ENCODE results near the gene OPTC.

Gene OPTC

DNA sequence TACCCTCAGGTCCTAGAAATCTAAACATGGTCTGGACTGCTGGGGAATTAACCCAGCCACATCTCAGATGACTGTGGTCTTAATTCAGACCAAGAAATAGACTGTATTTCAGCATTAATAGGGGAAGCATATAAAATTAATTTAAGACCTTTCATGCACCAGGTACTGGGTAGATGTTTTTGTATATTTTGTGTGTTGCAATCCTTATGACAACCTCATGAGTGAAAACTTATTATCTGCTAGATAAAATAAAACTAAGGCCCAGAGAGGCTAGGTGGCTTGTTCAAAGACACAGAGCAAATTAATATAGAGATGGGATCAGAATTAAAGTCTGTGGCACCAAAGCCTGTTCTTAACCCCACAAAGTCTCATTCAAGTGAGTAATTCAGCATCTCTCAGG, 40.1 kb downstream of the OPTC start:
- Histone ChIP-seq H3K4me3 (ENCODE audit: low read length) (no peak overlapping the region), H3K9me3 (ENCODE audit: control insufficient read depth, insufficient read depth, low read length) (no peaks in the 10 kb centered on the region), H3K27ac (ENCODE audit: low read length) (no peak overlapping the region), H3K27me3 (ENCODE audit: control insufficient read depth, insufficient read depth, low read length) (no peaks in the 10 kb centered on the region), H3K36me3 (ENCODE audit: control insufficient read depth, insufficient read depth, low read length) (no peaks in the 10 kb centered on the region), H3K4me1 (ENCODE audit: control insufficient read depth, insufficient read depth, low read length) (no peaks in the 10 kb centered on the region)
- DNase-seq (ENCODE audit: low read depth, low spot score), result no peak

DNA sequence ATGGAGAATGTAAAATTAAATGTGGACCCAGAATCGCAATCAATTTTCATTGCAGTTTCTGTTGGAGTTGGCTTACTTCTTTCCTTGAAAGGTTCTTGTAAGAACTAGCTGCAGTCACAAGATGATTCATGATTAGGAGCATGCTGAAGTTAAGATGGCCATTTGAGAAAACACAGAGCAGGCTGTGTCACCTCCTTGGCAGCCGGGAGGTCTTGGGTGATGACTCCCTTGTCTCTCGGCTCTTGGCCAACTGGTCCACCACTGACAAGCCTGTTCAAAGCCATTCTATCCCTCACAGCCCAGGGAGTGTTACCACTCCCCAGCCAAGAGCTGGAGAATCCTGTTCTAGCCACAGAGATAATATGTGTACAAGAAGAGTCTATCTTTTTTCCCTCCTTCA, 40.6 kb downstream of the OPTC start:
- Histone ChIP-seq H3K4me1 (ENCODE audit: control insufficient read depth, insufficient read depth, low read length) (no peaks in the 10 kb centered on the region), H3K27me3 (ENCODE audit: control insufficient read depth, insufficient read depth, low read length) (no peaks in the 10 kb centered on the region), H3K36me3 (ENCODE audit: control insufficient read depth, insufficient read depth, low read length) (no peaks in the 10 kb centered on the region), H3K4me3 (ENCODE audit: low read length) (no peak overlapping the region), H3K9me3 (ENCODE audit: control insufficient read depth, insufficient read depth, low read length) (no peaks in the 10 kb centered on the region), H3K27ac (ENCODE audit: low read length) (no peak overlapping the region)
- DNase-seq (ENCODE audit: low read depth, low spot score), result no peak
- no CpG with 5 or more reads among the region's 3 CpGs for WGBS (ENCODE audit: insufficient coverage, insufficient read length)

- no CpG with 5 or more reads among the region's 2 CpGs for WGBS (ENCODE audit: insufficient coverage, insufficient read length)
- DNase-seq (ENCODE audit: low read depth, low spot score), result no peak
- H3K27ac ChIP-seq (ENCODE audit: low read length), result no peak overlapping the region
These were observed 42.6 kb downstream of the OPTC start for GRCh38 chr1:203536575-203536974.

GRCh38 chr1:203536980-203537455, 43.1 kb downstream of the OPTC start:
- Histone ChIP-seq H3K27ac (ENCODE audit: low read length) (no peak overlapping the region), H3K27me3 (ENCODE audit: control insufficient read depth, insufficient read depth, low read length) (no peaks in the 10 kb centered on the region), H3K4me1 (ENCODE audit: control insufficient read depth, insufficient read depth, low read length) (no peaks in the 10 kb centered on the region; the same call in 1 of the 2 replicates), H3K4me3 (ENCODE audit: low read length) (no peak overlapping the region), H3K36me3 (ENCODE audit: control insufficient read depth, insufficient read depth, low read length) (no peaks in the 10 kb centered on the region), H3K9me3 (ENCODE audit: control insufficient read depth, insufficient read depth, low read length) (no peaks in the 10 kb centered on the region)
- WGBS (ENCODE audit: insufficient coverage, insufficient read length), result no CpG with 5 or more reads among the region's 3 CpGs
- no peak for DNase-seq (ENCODE audit: low read depth, low spot score)

More at GRCh38 chr1:203536575-203536974, 42.6 kb downstream of the OPTC start:
- H3K27me3 ChIP-seq (ENCODE audit: control insufficient read depth, insufficient read depth, low read length), result no peaks in the 10 kb centered on the region
- H3K9me3 ChIP-seq (ENCODE audit: control insufficient read depth, insufficient read depth, low read length), result no peaks in the 10 kb centered on the region
- H3K4me3 ChIP-seq (ENCODE audit: low read length), result no peak overlapping the region
- no peaks in the 10 kb centered on the region; the same call in 1 of the 2 replicates for H3K4me1 ChIP-seq (ENCODE audit: control insufficient read depth, insufficient read depth, low read length)
- no peaks in the 10 kb centered on the region for H3K36me3 ChIP-seq (ENCODE audit: control insufficient read depth, insufficient read depth, low read length)

DNA sequence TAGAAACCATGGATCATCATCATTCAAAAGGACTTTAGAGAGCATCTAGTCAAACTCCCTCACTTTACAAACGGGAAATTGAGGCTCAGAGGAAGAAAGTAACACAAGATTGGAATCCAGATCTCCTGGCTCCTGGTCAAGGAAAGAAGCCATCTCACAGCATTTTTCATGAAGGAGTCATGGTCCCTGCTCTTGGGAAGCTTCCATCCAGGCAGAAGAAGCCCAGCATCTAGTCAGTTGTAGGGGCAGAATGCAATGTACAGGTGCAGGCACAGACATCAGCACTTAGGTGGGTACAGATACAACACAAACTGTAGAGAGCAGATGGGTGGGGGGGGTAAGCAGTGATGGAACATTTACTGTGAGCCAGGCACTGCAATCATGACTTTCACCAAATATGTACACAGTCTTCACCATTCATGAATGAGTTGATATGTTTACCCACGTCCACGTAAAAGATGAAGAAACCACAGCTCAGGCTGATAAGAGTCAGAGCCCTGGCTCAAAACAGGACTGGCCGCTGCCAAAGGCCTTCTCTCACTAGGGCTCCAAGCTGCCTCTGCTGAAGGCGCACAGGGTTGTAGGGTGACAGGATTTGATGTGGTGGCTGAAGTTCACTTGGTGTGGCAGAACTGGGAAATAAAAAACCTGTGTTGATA, 44.0 kb downstream of the OPTC start:
- DNase-seq (ENCODE audit: low read depth, low spot score), result no peak
- no peak overlapping the region for H3K27ac ChIP-seq (ENCODE audit: low read length)
- H3K9me3 ChIP-seq (ENCODE audit: control insufficient read depth, insufficient read depth, low read length), result no peaks in the 10 kb centered on the region
- no CpG with 5 or more reads among the region's 5 CpGs for WGBS (ENCODE audit: insufficient coverage, insufficient read length)
- no peaks in the 10 kb centered on the region for H3K36me3 ChIP-seq (ENCODE audit: control insufficient read depth, insufficient read depth, low read length)
- no peaks in the 10 kb centered on the region for H3K27me3 ChIP-seq (ENCODE audit: control insufficient read depth, insufficient read depth, low read length)
- no peak overlapping the region for H3K4me3 ChIP-seq (ENCODE audit: low read length)
- H3K4me1 ChIP-seq (ENCODE audit: control insufficient read depth, insufficient read depth, low read length), result no peaks in the 10 kb centered on the region; the same call in 1 of the 2 replicates

DNA sequence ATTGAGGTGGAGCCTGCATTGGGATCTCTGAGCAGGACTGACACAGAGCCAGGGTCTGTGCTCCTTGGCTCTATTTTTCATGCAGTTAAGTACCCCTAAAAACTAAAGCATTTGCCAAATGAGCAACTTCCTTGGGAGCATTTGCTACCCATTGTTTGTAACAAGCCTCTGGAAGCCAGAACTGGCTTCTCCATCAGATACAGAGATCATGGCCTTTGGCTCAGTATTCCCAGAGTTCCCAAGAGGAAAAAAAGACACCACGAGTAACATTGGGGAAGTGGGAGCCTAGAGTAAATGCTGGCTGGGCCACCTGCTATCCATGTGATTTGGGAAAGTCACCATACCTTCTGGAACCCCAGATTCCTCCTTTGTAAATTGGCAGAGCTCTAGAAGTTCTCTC, 44.8 kb downstream of the OPTC start:
- Histone ChIP-seq H3K27ac (ENCODE audit: low read length) (no peak overlapping the region), H3K36me3 (ENCODE audit: control insufficient read depth, insufficient read depth, low read length) (no peaks in the 10 kb centered on the region), H3K4me3 (ENCODE audit: low read length) (no peak overlapping the region), H3K27me3 (ENCODE audit: control insufficient read depth, insufficient read depth, low read length) (no peaks in the 10 kb centered on the region), H3K4me1 (ENCODE audit: control insufficient read depth, insufficient read depth, low read length) (no peaks in the 10 kb centered on the region; the same call in 1 of the 2 replicates), H3K9me3 (ENCODE audit: control insufficient read depth, insufficient read depth, low read length) (no peaks in the 10 kb centered on the region)
- WGBS (ENCODE audit: insufficient coverage, insufficient read length), result no CpG with 5 or more reads among the region's 1 CpG
- DNase-seq (ENCODE audit: low read depth, low spot score), result no peak

- H3K9me3 ChIP-seq (ENCODE audit: control insufficient read depth, insufficient read depth, low read length), result no peaks in the 10 kb centered on the region
- no peaks in the 10 kb centered on the region; the same call in 1 of the 2 replicates for H3K4me1 ChIP-seq (ENCODE audit: control insufficient read depth, insufficient read depth, low read length)
- no peak for DNase-seq (ENCODE audit: low read depth, low spot score)
- no peaks in the 10 kb centered on the region for H3K27me3 ChIP-seq (ENCODE audit: control insufficient read depth, insufficient read depth, low read length)
- no peak overlapping the region for H3K4me3 ChIP-seq (ENCODE audit: low read length)
- H3K27ac ChIP-seq (ENCODE audit: low read length), result no peak overlapping the region
- WGBS (ENCODE audit: insufficient coverage, insufficient read length), result no CpG with 5 or more reads among the region's 5 CpGs
- H3K36me3 ChIP-seq (ENCODE audit: control insufficient read depth, insufficient read depth, low read length), result no peaks in the 10 kb centered on the region
These were observed 46.0 kb downstream of the OPTC start for GRCh38 chr1:203539831-203540546.

- WGBS (ENCODE audit: insufficient coverage, insufficient read length), result no CpG with 5 or more reads among the region's 3 CpGs
- Histone ChIP-seq H3K4me3 (ENCODE audit: low read length) (no peak overlapping the region), H3K4me1 (ENCODE audit: control insufficient read depth, insufficient read depth, low read length) (peaks cover 3% of the 10 kb centered on the region; the same call in 1 of the 2 replicates), H3K9me3 (ENCODE audit: control insufficient read depth, insufficient read depth, low read length) (no peaks in the 10 kb centered on the region), H3K27me3 (ENCODE audit: control insufficient read depth, insufficient read depth, low read length) (no peaks in the 10 kb centered on the region), H3K36me3 (ENCODE audit: control insufficient read depth, insufficient read depth, low read length) (no peaks in the 10 kb centered on the region), H3K27ac (ENCODE audit: low read length) (no peak overlapping the region)
- no peak for DNase-seq (ENCODE audit: low read depth, low spot score)
These were observed 50.5 kb downstream of the OPTC start for GRCh38 chr1:203544485-203544884.

GRCh38 chr1:203544978-203545816, 51.2 kb downstream of the OPTC start:
- Histone ChIP-seq H3K36me3 (ENCODE audit: control insufficient read depth, insufficient read depth, low read length) (no peaks in the 10 kb centered on the region), H3K4me1 (ENCODE audit: control insufficient read depth, insufficient read depth, low read length) (peaks cover 3% of the 10 kb centered on the region; the same call in 1 of the 2 replicates), H3K4me3 (ENCODE audit: low read length) (no peak overlapping the region), H3K9me3 (ENCODE audit: control insufficient read depth, insufficient read depth, low read length) (no peaks in the 10 kb centered on the region), H3K27ac (ENCODE audit: low read length) (no peak overlapping the region), H3K27me3 (ENCODE audit: control insufficient read depth, insufficient read depth, low read length) (no peaks in the 10 kb centered on the region)
- no CpG with 5 or more reads among the region's 4 CpGs for WGBS (ENCODE audit: insufficient coverage, insufficient read length)
- no peak for DNase-seq (ENCODE audit: low read depth, low spot score)

DNA sequence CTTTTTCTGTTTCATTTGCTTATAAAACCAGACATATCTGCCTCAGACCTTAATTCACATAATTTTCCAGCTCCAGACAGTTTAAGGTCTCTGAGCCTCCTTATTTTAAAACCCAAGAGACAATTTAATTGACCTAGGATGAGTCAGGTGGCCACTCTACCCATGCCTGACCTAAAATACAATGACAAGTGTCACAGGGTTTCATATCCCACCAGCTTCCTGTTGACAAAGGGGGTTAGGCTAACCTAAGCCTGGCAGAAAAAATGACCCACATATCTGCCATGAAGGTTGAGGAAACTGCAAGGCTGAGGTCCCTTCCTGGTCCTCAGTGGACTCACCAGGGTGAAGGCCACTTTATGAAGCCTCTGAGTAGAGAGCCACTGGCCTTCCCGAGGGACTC, 52.3 kb downstream of the OPTC start:
- peaks cover 3% of the 10 kb centered on the region; the same call in 1 of the 2 replicates for H3K4me1 ChIP-seq (ENCODE audit: control insufficient read depth, insufficient read depth, low read length)
- WGBS (ENCODE audit: insufficient coverage, insufficient read length), result no CpG with 5 or more reads among the region's 1 CpG
- no peaks in the 10 kb centered on the region for H3K27me3 ChIP-seq (ENCODE audit: control insufficient read depth, insufficient read depth, low read length)
- no peaks in the 10 kb centered on the region for H3K36me3 ChIP-seq (ENCODE audit: control insufficient read depth, insufficient read depth, low read length)
- no peak overlapping the region for H3K27ac ChIP-seq (ENCODE audit: low read length)
- H3K9me3 ChIP-seq (ENCODE audit: control insufficient read depth, insufficient read depth, low read length), result no peaks in the 10 kb centered on the region
- no peak for DNase-seq (ENCODE audit: low read depth, low spot score)
- H3K4me3 ChIP-seq (ENCODE audit: low read length), result no peak overlapping the region
